HG03097 (cell line): ENCODE measurements around the gene CHEK2.
"Not testable (repeated sequence)": the region's sequence is repeated elsewhere in the genome, so short reads cannot be mapped to it uniquely, and the experiment has no call there.

Experiments
- ATAC-seq: cut with Tn5 transposase; IDR thresholded peaks from one replicate; pipeline ENCODE4 v1.9.1; 2021; ENCODE audit not compliant: unreplicated experiment, low FRiP score

CHEK2 gene

DNA sequence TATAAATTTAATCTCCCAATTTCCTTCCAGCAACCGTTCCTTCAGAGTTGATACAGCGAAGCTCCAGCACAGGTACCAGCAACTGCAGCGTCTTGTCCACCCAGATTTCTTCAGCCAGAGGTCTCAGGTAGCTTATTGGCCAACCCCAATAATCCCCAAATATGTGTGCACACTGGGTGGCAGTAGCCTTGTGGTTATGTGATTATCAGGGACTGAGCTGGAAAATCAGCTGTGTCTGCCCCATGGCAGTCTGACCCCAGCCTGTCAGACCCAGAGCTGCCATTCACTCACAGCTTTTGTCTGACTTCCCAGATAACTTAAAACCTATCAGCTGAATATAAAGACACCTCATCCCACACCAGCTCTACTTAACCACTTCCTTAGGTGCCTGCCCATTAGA is 2.2 kb upstream of the CHEK2 start:
- no peak for ATAC-seq

DNA sequence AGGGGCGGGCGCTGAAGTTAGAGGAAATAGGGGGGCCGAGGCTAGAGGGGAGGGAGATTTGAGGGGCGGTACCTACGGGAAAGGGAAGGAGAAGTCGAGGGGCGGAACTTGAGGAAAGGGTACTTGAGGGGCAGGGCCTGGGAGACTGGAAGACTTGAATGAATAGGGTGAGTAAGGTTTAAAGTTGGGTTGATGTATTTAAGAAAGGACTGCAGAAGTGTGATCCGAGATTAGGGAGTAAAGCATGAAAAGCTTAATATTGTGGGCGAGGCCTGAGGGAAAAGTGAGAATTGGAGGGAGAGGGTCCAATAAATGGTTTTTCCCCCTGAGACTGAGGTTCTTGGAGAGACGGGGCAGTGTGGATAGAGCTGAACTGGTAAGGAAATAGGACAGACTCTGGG is 942 bp upstream of the CHEK2 start:
- ATAC-seq = no peak

DNA sequence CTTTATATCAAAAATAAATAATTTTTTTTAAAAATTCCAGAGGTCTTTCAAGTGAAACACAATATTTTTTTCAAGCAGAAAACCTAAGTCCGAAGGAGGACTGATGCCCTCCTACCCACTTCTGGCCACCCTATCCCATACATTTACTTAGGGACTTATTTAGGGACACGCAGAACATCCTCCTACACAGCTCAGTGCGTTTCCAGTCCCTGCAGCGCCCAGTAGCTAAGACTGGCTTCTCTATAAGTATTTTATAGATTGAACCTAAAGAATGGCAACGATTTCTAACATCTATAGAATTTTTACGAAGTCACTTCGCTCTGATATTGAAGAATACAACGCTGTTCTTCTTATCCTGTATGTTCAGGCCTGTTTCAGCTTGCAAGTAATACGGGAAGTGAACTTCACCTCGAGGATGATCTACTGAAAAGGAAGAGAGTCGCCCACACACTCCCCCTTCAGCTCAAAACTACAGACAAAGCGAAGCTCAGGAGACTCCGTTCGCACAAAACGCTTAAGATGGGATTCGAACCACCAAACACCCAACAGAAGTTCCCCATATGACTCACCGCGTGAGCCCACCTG is 328 bp downstream of the CHEK2 start:
- ATAC-seq = no peak

DNA sequence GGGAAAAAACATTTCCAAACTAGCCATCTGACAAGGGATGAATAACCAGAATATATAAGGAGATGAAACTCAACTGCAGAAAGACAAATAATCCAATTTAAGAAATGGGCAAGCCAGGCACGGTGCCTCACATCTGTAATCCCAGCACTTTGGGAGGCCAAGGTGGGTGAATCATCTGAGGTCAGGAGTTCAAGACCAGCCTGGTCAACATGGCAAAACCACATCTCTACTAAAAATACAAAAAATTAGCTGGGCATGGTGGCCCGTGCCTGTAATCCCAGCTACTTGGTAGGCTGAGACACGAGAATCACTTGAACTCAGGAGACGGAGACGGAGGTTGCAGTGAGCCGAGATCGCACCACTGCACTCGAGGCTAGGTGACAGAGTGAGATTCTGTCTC is 2.7 kb downstream of the CHEK2 start:
- ATAC-seq = not testable (repeated sequence)

DNA sequence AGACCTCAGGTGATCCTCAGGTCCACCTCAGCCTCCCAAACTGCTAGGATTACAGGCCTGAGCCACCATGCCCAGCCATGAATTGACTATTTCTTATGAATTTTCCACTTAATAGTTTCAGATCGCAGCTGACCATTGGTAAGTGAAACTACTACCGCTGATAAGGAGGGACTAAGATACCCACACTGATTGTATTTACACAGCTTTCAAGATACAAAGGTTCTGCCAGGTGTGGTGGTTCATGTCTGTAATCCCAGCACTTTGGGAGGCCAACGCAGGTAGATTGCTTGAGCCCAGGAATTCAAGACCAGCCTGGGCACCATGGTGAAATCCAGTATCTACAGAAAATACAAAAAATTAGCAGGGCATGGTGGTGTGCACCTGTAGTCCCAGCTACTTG is 3.9 kb downstream of the CHEK2 start:
- ATAC-seq = no peak

DNA sequence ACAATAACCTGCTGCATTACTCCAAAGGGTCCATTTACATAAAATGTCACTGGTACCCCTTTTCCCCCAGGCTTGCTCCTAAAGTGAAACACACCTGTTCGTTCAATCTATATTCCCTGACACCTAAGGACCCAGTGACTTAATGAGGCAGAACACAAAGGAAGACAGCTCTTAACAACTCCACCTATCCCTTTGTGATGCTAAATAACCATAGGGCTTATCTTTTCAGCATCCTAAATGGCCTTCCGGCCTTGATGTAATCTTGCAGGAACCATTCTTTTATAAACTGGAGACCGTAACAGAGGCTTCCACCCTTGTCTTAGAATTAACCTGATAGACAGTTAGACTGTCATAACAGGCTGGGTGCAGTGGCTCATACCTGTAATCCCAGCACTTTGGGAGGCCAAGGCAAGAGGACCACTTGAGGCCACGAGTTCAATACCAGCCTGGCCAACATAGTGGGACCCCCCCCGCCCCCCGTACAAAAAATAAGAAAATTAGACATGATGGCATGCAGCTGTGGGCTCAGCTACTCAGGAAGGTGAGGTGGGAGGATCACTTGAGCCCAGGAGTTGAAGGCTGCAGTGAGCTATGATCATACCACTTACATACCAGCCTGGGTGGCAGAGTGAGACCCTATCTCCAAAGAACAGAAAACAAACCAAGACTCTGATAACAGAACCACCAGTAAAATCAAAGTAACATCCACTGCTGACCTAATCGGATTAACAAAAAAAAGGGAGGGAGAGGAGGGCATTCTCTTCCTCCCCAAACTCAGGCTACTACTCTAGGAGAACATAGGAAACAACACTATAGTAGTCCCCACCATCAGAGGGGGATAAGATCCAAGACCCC is 5.1 kb downstream of the CHEK2 start:
- ATAC-seq = no peak

DNA sequence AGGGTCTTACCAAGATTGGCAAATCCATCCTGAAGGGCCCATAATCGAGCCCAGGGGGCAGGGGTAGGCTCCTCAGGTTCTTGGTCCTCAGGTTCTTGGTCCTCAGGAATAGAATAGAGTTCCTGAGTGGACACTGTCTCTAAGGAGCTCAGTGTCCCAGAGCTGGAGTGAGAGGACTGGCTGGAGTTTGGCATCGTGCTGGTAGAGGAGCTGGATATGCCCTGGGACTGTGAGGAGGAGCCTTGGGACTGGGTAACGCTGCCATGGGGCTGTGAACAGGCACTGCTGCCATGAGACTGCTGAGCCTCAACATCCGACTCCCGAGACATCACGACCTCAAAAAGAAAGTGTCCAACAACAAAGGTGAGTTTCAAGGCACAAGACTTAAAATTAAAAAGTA is 7.2 kb downstream of the CHEK2 start:
- no peak for ATAC-seq

DNA sequence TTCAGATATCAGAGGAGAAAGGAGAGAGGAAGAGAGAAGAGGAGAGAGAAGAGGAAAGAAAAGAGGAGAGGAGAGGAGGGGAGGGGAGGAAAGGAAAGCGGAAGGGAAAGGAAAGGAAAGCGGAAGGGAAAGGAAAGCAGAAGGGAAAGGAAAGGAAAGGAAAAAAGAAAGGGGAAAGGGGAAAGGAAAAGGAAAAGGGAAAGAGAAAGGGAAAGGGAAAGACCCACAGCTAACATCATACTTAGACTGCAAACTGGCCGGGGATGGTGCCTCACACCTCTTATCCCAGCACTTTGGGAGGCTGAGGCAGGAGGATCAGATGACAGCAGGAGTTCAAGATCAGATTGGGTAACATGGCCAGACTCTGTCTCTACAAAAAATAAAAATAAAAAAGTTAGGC is 11.4 kb downstream of the CHEK2 start:
- ATAC-seq = no peak

DNA sequence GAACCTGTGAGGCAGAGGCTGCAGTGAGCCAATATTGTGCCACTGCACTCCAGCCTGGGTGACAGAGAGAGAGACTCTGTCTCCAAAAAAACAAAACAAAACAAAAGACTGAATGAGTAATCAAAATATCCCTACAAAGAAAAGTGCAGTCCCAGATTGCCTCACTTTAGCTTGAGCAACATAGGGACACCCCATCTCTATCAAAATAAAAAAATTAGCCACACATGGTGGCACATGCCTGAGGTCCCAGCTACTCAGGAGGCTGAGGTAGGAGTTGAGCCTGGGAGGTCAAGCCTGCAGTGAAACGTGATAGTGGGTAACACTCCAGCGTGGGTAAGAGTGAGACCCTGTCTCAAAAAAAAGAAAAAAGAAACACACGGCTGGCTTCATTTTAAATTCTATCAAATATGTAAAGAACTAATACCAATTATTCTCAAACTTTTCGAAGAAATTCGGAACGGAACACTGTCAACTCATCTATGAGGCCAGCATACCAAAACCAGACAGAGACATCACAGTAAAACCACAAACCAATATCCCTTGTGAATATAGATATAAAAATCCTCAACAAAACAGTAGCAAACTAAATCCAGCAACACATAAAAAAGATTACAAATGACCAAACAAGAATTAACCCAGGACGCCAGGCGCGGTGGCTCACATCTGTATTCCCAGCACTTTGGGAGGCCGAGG is 12.9 kb downstream of the CHEK2 start:
- ATAC-seq = no peak

DNA sequence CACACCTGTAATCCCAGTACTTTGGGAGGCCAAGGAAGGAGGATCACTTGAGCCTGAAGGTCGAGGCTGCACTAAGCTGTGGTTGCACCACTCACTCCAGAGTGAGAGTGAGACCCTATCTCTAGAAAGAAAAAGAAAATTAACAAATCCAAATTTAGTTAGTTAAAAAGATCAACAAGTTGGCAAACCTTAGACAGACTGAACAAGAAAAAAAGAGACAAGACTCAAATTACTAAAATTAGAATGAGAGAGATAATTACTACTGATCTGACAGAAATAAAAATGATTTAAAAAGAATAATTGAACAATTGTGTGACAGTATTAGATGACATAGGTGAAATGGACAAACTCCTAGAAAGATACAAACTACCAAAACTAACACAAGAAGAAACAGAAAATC is 13.6 kb downstream of the CHEK2 start:
- ATAC-seq = no peak

DNA sequence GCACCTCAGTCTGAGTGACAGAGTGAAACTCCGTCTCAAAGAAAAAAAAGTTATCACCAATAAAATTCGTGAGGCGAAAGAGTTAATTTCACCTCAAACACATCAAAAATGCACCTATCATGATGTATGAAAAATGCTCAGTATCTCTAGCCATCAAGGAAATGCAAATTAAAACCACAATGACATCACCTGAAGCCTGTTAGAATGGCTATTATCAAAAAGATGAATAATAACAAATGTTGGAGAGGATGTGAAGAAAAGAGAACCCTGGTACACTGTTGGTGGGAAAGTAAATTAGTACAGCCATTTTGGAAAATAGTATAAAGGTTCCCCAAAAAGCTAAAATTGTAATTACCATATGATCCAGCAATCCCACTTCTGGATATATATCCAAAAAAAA is 23.6 kb downstream of the CHEK2 start:
- ATAC-seq = no peak

DNA sequence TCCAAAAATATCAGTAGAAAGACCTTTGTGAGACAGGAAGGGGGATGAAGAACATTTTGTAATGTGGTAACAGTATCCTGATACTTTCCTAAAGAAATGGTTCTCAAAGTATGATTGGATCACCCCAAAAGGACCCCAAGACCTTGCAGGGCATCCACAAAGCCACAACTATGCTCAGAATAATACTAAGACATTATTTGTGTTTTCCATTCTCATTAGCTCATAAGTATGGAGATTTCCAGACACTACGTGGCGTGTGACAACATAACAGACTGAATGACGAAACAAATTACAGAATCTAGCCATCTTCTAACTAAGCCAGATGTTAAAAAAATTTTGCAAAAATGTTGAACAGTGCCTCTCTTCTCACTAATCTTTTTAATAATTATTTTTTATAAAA is 24.9 kb downstream of the CHEK2 start:
- no peak for ATAC-seq

DNA sequence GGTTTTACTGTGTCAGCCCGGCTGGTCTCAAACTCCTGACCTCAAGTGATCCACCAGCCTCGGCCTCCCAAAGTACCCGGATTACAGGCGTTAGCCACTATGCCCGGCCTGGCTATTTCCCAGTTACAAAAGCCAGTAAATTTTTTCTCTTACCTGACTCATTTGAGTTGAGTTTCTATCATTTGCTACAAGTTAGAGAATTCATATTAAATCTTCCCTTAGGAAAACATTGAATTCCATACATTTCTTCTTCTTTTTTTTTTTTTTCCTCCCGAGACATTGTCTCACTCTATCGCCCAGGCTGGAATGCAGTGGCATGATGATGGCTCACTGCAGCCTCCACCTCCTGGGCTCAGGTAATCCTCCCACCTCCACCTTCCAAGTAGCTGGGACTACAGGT is 26.0 kb downstream of the CHEK2 start:
- no peak for ATAC-seq

DNA sequence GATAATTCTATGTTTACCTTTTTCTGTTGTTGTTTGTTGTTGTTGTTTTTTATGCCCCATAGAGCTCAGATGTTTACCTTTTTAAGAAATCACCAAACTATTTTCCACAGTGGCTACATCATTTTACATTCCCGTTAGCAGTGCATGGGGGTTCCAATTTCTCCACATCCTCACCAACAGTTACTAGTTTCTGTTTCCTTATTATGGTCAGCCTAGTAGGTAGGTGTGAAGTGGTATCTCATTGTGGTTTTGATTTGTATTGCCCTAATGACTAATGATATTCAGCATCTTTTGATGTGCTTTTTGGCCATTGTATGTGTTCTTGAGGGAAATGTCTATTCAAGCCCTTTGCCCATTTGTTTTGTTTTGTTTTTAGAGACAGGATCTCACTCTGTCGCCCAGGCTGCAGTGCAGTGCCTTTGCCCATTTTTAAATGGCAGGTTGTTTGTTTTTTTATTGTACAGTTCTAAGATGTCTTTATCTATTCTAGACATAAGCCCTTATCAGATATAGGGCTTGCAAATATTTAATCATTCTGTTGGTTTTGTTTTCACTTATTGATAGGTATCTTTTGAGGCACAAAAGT is 27.5 kb downstream of the CHEK2 start:
- no peak for ATAC-seq

DNA sequence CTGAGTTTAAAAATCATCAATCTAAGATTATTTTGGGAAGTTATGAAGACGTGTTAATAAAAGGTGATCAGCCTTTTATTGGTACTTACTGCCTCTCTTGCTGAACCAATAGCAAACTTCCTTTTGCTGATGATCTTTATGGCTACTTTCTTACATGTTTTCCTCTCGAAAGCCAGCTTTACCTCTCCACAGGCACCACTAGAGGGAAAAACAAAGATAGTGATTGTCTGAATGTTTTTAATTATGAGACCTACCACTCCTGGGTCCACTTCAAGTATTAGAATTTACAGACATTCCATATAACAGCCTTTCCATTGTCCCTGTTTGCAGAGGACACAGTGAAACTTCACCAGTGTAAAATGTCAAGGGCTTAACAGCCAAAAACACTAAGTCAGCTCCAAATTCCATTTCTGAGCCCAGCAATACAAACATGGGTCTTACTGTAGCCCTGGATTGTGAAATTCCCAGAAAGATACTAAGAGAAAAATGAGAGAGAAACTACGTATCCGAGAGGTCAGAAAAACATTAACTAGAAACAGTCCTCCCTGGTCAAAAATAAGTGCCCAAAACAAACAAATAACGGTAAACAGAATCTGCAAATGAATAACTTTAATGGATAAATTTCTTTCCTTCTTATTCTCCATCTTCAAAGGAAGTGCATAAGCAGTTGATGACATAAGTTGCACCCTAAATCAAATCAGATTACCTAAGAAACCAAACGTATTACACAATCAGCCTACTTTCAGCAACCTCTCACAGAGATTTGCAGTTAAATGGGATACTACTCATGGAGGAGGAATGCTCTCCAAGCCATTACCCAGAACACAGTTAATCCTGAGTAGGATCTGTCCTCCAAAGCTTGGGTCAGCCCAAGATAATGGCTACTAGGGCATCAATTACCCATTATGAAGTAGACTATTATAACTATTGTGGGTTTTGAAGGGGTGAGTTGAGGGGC is 29.5 kb downstream of the CHEK2 start:
- ATAC-seq = no peak

DNA sequence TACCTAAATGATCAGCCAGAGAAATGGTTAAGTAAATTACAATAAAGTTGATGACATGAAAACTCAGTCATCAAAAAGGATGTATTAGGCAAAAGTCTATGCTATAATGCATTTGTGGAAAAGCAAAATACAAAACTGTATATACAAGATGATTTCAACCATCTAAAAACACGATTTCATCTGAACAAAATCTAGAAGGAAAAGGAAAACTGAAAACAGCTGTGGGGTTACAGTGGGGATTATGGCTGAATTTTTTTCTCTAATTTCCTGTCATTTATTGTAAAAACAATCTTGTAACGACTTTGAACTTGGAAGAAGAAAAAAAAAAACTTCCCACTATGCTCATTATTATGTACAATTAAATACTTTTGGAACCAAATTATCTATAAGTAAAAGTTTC is 30.3 kb downstream of the CHEK2 start:
- ATAC-seq = no peak

DNA sequence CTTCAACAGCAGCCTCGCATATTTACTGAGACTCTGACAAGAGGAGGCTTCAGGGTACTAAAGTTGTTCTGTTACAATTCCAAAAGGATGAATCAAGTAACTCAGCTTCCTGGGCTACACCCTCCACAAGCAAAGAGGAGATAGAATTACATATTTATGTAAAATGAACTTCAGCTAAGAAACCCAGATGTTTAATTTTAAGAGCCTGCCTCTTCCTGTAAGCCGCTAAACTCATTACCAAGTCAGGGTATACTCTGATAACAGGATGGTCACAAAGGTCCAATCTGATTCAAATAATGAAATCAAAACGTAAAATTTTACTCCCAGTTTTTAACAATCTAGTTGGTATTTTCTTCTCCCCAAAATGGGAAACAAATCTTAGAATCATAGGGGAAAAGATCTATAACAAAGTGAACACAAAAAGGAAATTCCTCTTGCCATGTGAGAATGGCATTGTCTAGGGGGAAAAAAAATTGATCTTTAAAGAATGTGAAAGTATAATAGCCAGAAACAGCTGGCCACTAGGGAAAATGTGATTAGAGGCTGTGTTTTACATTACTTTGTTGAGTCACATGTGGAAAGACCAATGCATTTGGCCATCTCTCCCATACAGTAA is 30.9 kb downstream of the CHEK2 start:
- no peak for ATAC-seq

DNA sequence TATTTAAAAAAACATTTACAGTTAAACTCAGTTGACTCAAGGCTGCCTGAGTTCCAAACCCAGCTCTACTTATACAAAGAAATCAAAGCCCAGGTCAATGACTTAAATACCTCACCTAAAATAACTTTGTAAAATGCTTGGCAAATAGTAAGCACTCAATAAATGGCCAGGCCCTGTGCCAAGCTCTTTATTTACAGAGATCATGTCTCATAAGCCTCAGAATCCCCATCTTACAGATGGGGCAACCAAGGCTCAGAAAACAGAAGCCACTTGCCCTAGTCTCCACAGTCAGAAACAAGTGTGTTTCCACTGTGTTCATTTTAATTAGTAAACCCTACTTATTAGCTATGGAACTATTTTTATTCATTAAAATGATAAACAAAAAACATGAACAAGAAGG is 31.5 kb downstream of the CHEK2 start:
- ATAC-seq = no peak

DNA sequence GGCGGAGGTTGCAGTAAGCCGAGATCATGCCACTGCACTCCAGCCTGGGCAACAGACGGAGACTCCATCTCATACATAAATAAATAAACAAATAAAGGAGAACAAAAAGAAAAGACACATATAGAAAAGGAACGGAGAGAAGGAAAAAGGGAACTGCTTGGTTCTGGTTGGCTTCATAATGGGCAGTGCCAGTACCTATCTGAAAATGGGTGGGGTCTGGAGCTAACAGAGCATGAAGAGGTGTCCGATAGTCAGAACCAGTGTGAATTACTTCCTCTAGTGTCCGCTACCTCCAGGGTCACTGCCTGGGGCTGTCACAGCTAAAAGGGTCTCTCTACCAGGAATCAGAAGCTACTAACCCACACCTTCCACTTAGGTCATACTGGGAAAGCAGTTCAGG is 34.8 kb downstream of the CHEK2 start:
- no peak for ATAC-seq

DNA sequence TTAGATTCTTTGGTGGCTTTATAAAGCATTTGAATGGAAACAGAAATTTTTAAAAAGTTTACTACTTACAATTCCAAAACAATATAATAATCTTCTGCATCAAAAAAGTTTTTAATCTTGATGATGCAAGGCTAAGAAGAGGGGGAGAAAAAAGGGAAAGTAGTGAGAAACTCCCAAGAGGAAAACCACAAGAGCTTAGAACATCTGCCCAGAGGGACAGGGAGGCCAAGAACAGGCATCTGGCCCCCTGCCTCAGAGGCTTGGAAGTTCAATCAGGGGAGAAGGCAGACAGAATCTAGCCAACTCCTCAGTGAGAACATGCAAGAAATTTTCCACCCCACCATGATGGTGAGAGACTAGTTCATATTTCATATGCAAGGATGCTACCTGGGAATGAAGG is 38.2 kb downstream of the CHEK2 start:
- no peak for ATAC-seq
